Measurements from ENCODE around the gene SF3B3. TPM values are rescaled to one million over a fixed set of nuclear protein-coding genes. Genes with fewer than 3 reads are reported as not detected.

Gene SF3B3
- total RNA-seq, 1 experiment from 2014 or later: 326 TPM

- peaks cover 18% of the 10 kb centered on the region for H3K36me3 ChIP-seq (ENCODE audit: low read depth)
- peaks cover 50% of the 10 kb centered on the region for H3K4me1 ChIP-seq (replicated peaks; ENCODE audit: insufficient read depth)
- POLR2A ChIA-PET (ENCODE audit: unreplicated experiment): no interaction called here
- DNase-seq: peak in 1 of 2 experiments; percentile 60
- intact Hi-C loops (cut with micrococcal nuclease; ENCODE audit: unreplicated experiment): no loop called here
- peaks cover 68% of the 10 kb centered on the region for H3F3A ChIP-seq (ENCODE audit: insufficient read depth, low read depth)
- H3K4me3 ChIP-seq: no peak overlapping the region
- H3K27me3 ChIP-seq (ENCODE audit: insufficient read depth, low read depth): no peaks in the 10 kb centered on the region
- no peak for TF ChIP-seq EZH2 (IDR thresholded peaks at IDR 0.05; ENCODE audit: low read depth)
- TF ChIP-seq, protein P1, sequence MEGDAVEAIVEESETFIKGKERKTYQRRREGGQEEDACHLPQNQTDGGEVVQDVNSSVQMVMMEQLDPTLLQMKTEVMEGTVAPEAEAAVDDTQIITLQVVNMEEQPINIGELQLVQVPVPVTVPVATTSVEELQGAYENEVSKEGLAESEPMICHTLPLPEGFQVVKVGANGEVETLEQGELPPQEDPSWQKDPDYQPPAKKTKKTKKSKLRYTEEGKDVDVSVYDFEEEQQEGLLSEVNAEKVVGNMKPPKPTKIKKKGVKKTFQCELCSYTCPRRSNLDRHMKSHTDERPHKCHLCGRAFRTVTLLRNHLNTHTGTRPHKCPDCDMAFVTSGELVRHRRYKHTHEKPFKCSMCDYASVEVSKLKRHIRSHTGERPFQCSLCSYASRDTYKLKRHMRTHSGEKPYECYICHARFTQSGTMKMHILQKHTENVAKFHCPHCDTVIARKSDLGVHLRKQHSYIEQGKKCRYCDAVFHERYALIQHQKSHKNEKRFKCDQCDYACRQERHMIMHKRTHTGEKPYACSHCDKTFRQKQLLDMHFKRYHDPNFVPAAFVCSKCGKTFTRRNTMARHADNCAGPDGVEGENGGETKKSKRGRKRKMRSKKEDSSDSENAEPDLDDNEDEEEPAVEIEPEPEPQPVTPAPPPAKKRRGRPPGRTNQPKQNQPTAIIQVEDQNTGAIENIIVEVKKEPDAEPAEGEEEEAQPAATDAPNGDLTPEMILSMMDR (conservative IDR thresholded peaks at IDR 0.05): no peak
- CTCF ChIA-PET: interaction anchor here (1.5 kb wide), 1 partner anchor 76 kb away, joined by 6 read pairs; no protein-coding TSS in a partner anchor
- no peaks in the 10 kb centered on the region for H3K9me3 ChIP-seq (ENCODE audit: insufficient read depth, low read depth)
- peak overlapping the region; percentile 48 for H3K27ac ChIP-seq
- H4K20me1 ChIP-seq (ENCODE audit: insufficient read depth): peaks cover 11% of the 10 kb centered on the region
- no peaks in the 10 kb centered on the region for H3K9me2 ChIP-seq (ENCODE audit: insufficient read depth)
- H2AFZ ChIP-seq: no peak overlapping the region
- 0 out of 2 replicates have a peak, but pooled peaks cover 2% of the 10 kb centered on the region for H3K79me2 ChIP-seq (ENCODE audit: low read depth)
- peak overlapping the region; percentile 20; the same call in 1 of the 2 replicates for H3K4me2 ChIP-seq
- BruUV-seq (replicated peaks): TSS peak; percentile 13
Observed at GRCh38 chr16:70576431-70577255, 53.0 kb downstream of the SF3B3 start.

GRCh38 chr16:70577256-70577698, 53.7 kb downstream of the SF3B3 start:
- CTCF ChIA-PET: no interaction called here
- BruUV-seq (replicated peaks): no TSS peak
- peak; percentile 71 to 79 for DNase-seq

GRCh38 chr16:70578035-70578434, 54.4 kb downstream of the SF3B3 start:
- no peak overlapping the region for H3K4me2 ChIP-seq
- H3K9me3 ChIP-seq (ENCODE audit: insufficient read depth, low read depth): no peaks in the 10 kb centered on the region
- H3K4me3 ChIP-seq: no peak overlapping the region
- intact Hi-C loops (cut with micrococcal nuclease; ENCODE audit: unreplicated experiment): no loop called here
- peaks cover 5% of the 10 kb centered on the region; the same call in 1 of the 2 replicates for H4K20me1 ChIP-seq (ENCODE audit: insufficient read depth)
- ChIA-PET CTCF (interaction anchor here (0.7 kb wide), 1 partner anchor 202 kb away, joined by 5 read pairs; no protein-coding TSS in a partner anchor), POLR2A (ENCODE audit: unreplicated experiment) (no interaction called here)
- H3K36me3 ChIP-seq (ENCODE audit: low read depth): peaks cover 7% of the 10 kb centered on the region; the same call in 1 of the 2 replicates
- no peak for DNase-seq
- peaks cover 48% of the 10 kb centered on the region for H3K4me1 ChIP-seq (replicated peaks; ENCODE audit: insufficient read depth)
- peaks cover 60% of the 10 kb centered on the region for H3F3A ChIP-seq (ENCODE audit: insufficient read depth, low read depth)
- TF ChIP-seq, protein P1 (conservative IDR thresholded peaks at IDR 0.05): no peak
- TF ChIP-seq EZH2 (IDR thresholded peaks at IDR 0.05; ENCODE audit: low read depth): no peak
- no peaks in the 10 kb centered on the region for H3K27me3 ChIP-seq (ENCODE audit: insufficient read depth, low read depth)
- H3K9me2 ChIP-seq (ENCODE audit: insufficient read depth): no peaks in the 10 kb centered on the region
- no TSS peak for BruUV-seq (replicated peaks)
- no peak overlapping the region for H2AFZ ChIP-seq
- peak overlapping the region; percentile 25; the same call in 1 of the 2 replicates for H3K27ac ChIP-seq
- H3K79me2 ChIP-seq (ENCODE audit: low read depth): no peaks in the 10 kb centered on the region

More at GRCh38 chr16:70577256-70577698, 53.7 kb downstream of the SF3B3 start:
- H3K79me2 ChIP-seq (ENCODE audit: low read depth): no peaks in the 10 kb centered on the region
- H3K9me3 ChIP-seq (ENCODE audit: insufficient read depth, low read depth): no peaks in the 10 kb centered on the region
- intact Hi-C loops (cut with micrococcal nuclease; ENCODE audit: unreplicated experiment): no loop called here
- POLR2A ChIA-PET (ENCODE audit: unreplicated experiment): no interaction called here
- H3K27me3 ChIP-seq (ENCODE audit: insufficient read depth, low read depth): no peaks in the 10 kb centered on the region
- no peak overlapping the region for H2AFZ ChIP-seq
- H3K4me3 ChIP-seq: no peak overlapping the region
- peak overlapping the region; percentile 20; the same call in 1 of the 2 replicates for H3K4me2 ChIP-seq
- H3K27ac ChIP-seq: peak overlapping the region; percentile 48
- H4K20me1 ChIP-seq (ENCODE audit: insufficient read depth): peaks cover 5% of the 10 kb centered on the region
- H3F3A ChIP-seq (ENCODE audit: insufficient read depth, low read depth): peaks cover 62% of the 10 kb centered on the region
- H3K36me3 ChIP-seq (ENCODE audit: low read depth): peaks cover 11% of the 10 kb centered on the region; the same call in 1 of the 2 replicates
- no peaks in the 10 kb centered on the region for H3K9me2 ChIP-seq (ENCODE audit: insufficient read depth)
- no peak for TF ChIP-seq EZH2 (IDR thresholded peaks at IDR 0.05; ENCODE audit: low read depth)
- TF ChIP-seq, protein P1 (conservative IDR thresholded peaks at IDR 0.05): no peak
- H3K4me1 ChIP-seq (replicated peaks; ENCODE audit: insufficient read depth): peaks cover 49% of the 10 kb centered on the region

Data from PC-9 (cell line).